ENCODE data around the gene CLEC20A.

CLEC20A gene

GRCh38 chr1:178491721-178492120, 5.0 kb downstream of the CLEC20A start:
- TF ChIP-seq POLR2AphosphoS5 (IDR thresholded peaks at IDR 0.05; ENCODE audit: borderline replicate concordance, low read depth, low read length) = no peak
- no peak for TF ChIP-seq FOXP2 (optimal IDR thresholded peaks at IDR 0.05; ENCODE audit: control extremely low read depth, extremely low read length, insufficient read depth)
- no peak for TF ChIP-seq EZH2 (IDR thresholded peaks at IDR 0.05)
- Histone ChIP-seq H3K9me3 (ENCODE audit: low read depth, low read length) (no peaks in the 10 kb centered on the region), H3K9ac (ENCODE audit: insufficient read length) (no peak overlapping the region), H3K4me3 (no peak overlapping the region), H3K36me3 (ENCODE audit: insufficient read depth, low read length) (no peaks in the 10 kb centered on the region), H3K27ac (no peak overlapping the region)
- no peak for DNase-seq (ENCODE audit: low read depth, low spot score)

GRCh38 chr1:178490967-178491366, 5.8 kb downstream of the CLEC20A start:
- H3K9me3 ChIP-seq (ENCODE audit: low read depth, low read length) = no peaks in the 10 kb centered on the region
- H3K4me3 ChIP-seq = no peak overlapping the region
- no peak overlapping the region for H3K27ac ChIP-seq
- TF ChIP-seq EZH2 (IDR thresholded peaks at IDR 0.05) = no peak
- no peak for TF ChIP-seq POLR2AphosphoS5 (IDR thresholded peaks at IDR 0.05; ENCODE audit: borderline replicate concordance, low read depth, low read length)
- no peak for TF ChIP-seq FOXP2 (optimal IDR thresholded peaks at IDR 0.05; ENCODE audit: control extremely low read depth, extremely low read length, insufficient read depth)
- H3K36me3 ChIP-seq (ENCODE audit: insufficient read depth, low read length) = no peaks in the 10 kb centered on the region
- no peak overlapping the region for H3K9ac ChIP-seq (ENCODE audit: insufficient read length)
- no peak for DNase-seq (ENCODE audit: low read depth, low spot score)

- Histone ChIP-seq H3K9ac (ENCODE audit: insufficient read length) (no peak overlapping the region), H3K9me3 (ENCODE audit: low read depth, low read length) (no peaks in the 10 kb centered on the region), H3K4me3 (no peak overlapping the region), H3K27ac (no peak overlapping the region), H3K36me3 (ENCODE audit: insufficient read depth, low read length) (no peaks in the 10 kb centered on the region)
- TF ChIP-seq EZH2 (IDR thresholded peaks at IDR 0.05) = no peak
- no peak for TF ChIP-seq POLR2AphosphoS5 (IDR thresholded peaks at IDR 0.05; ENCODE audit: borderline replicate concordance, low read depth, low read length)
- TF ChIP-seq FOXP2 (optimal IDR thresholded peaks at IDR 0.05; ENCODE audit: control extremely low read depth, extremely low read length, insufficient read depth) = no peak
- no peak for DNase-seq (ENCODE audit: low read depth, low spot score)
Measured at GRCh38 chr1:178490136-178490535, 6.6 kb downstream of the CLEC20A start.

GRCh38 chr1:178489399-178489798, 7.4 kb downstream of the CLEC20A start:
- DNase-seq (ENCODE audit: low read depth, low spot score) = no peak
- Histone ChIP-seq H3K36me3 (ENCODE audit: insufficient read depth, low read length) (no peaks in the 10 kb centered on the region), H3K27ac (no peak overlapping the region), H3K4me3 (no peak overlapping the region), H3K9ac (ENCODE audit: insufficient read length) (no peak overlapping the region), H3K9me3 (ENCODE audit: low read depth, low read length) (no peaks in the 10 kb centered on the region)
- TF ChIP-seq EZH2 (IDR thresholded peaks at IDR 0.05) = no peak
- TF ChIP-seq POLR2AphosphoS5 (IDR thresholded peaks at IDR 0.05; ENCODE audit: borderline replicate concordance, low read depth, low read length) = no peak
- no peak for TF ChIP-seq FOXP2 (optimal IDR thresholded peaks at IDR 0.05; ENCODE audit: control extremely low read depth, extremely low read length, insufficient read depth)

GRCh38 chr1:178488393-178488792, 8.4 kb downstream of the CLEC20A start:
- TF ChIP-seq FOXP2 (optimal IDR thresholded peaks at IDR 0.05; ENCODE audit: control extremely low read depth, extremely low read length, insufficient read depth) (no peak), EZH2 (IDR thresholded peaks at IDR 0.05) (no peak), POLR2AphosphoS5 (IDR thresholded peaks at IDR 0.05; ENCODE audit: borderline replicate concordance, low read depth, low read length) (no peak)
- H3K27ac ChIP-seq = no peak overlapping the region
- H3K4me3 ChIP-seq = no peak overlapping the region
- H3K9ac ChIP-seq (ENCODE audit: insufficient read length) = no peak overlapping the region
- no peak for DNase-seq (ENCODE audit: low read depth, low spot score)
- H3K9me3 ChIP-seq (ENCODE audit: low read depth, low read length) = no peaks in the 10 kb centered on the region
- H3K36me3 ChIP-seq (ENCODE audit: insufficient read depth, low read length) = no peaks in the 10 kb centered on the region

GRCh38 chr1:178487070-178487615, 9.6 kb downstream of the CLEC20A start:
- H3K9me3 ChIP-seq (ENCODE audit: low read depth, low read length) = no peaks in the 10 kb centered on the region
- no peak overlapping the region for H3K4me3 ChIP-seq
- no peak for TF ChIP-seq FOXP2 (optimal IDR thresholded peaks at IDR 0.05; ENCODE audit: control extremely low read depth, extremely low read length, insufficient read depth)
- DNase-seq (ENCODE audit: low read depth, low spot score) = no peak
- H3K9ac ChIP-seq (ENCODE audit: insufficient read length) = no peak overlapping the region
- H3K36me3 ChIP-seq (ENCODE audit: insufficient read depth, low read length) = no peaks in the 10 kb centered on the region
- no peak overlapping the region for H3K27ac ChIP-seq

DNA sequence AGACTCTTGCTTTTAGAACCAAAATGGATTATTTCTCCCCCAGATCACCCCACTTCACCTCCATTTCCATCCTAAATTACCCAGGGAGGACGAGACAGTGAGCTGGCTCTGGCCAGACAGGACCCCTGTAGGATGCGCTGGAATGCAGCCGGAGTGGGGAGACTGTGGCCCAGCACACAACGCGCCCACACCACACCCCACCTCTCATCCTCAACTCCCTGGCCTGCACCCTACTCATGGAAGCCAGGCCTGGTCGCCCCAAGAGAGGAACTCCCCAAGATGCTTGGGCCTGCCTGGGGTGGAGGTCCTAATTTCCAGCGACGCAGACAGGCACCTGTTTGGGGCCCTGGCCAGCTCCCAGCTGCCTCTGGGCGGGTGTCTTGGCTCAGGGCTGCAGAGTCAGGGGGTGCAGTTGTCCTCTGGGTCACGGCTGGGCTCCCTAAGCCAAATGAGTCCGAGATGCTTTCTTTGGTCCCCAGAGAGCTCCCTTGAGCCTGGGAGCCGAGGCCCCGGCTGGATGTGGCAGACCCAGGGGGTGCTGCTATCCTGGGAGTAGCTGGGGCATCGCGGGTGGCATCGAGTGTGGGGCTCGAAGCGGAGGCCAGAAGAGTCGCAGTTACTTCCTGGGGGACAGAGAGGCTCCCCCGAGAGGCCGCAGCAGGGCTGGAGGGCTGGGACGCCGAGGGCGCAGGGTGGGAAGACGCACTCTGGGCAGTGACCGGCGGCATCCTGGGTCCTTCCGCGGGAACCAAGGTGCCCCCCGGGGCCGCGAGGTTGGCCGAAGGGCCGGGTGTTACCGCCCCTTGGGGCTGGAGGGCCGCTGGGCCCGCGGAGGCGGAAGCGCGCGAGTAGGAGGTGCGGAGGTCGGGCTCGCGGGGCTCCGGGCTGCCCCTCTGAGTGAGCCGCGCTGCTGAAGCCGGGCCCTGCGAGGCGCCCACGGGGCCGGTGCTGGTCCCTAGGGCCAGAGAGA, 10.4 kb downstream of the CLEC20A start:
- Histone ChIP-seq H3K27ac (no peak overlapping the region), H3K9ac (ENCODE audit: insufficient read length) (no peak overlapping the region), H3K9me3 (ENCODE audit: low read depth, low read length) (no peaks in the 10 kb centered on the region), H3K4me3 (no peak overlapping the region), H3K36me3 (ENCODE audit: insufficient read depth, low read length) (no peaks in the 10 kb centered on the region)
- no peak for DNase-seq (ENCODE audit: low read depth, low spot score)
- TF ChIP-seq POLR2AphosphoS5 (IDR thresholded peaks at IDR 0.05; ENCODE audit: borderline replicate concordance, low read depth, low read length) (no peak), FOXP2 (optimal IDR thresholded peaks at IDR 0.05; ENCODE audit: control extremely low read depth, extremely low read length, insufficient read depth) (no peak), EZH2 (IDR thresholded peaks at IDR 0.05) (no peak)

- DNase-seq (ENCODE audit: low read depth, low spot score) = no peak
- no peak overlapping the region for H3K4me3 ChIP-seq
- H3K36me3 ChIP-seq (ENCODE audit: insufficient read depth, low read length) = no peaks in the 10 kb centered on the region
- H3K27ac ChIP-seq = no peak overlapping the region
- H3K9ac ChIP-seq (ENCODE audit: insufficient read length) = no peak overlapping the region
- H3K9me3 ChIP-seq (ENCODE audit: low read depth, low read length) = no peaks in the 10 kb centered on the region
- no peak for TF ChIP-seq POLR2AphosphoS5 (IDR thresholded peaks at IDR 0.05; ENCODE audit: borderline replicate concordance, low read depth, low read length)
- no peak for TF ChIP-seq FOXP2 (optimal IDR thresholded peaks at IDR 0.05; ENCODE audit: control extremely low read depth, extremely low read length, insufficient read depth)
- TF ChIP-seq EZH2 (IDR thresholded peaks at IDR 0.05) = no peak
Measured at GRCh38 chr1:178485541-178485981, 11.2 kb downstream of the CLEC20A start.

Data from SK-N-MC (cell line).